ENCODE data around the gene RNF180. TPM values are rescaled to one million over a fixed set of nuclear protein-coding genes. Genes with fewer than 3 reads are reported as not detected.
"Not testable (repeated sequence)": the region's sequence is repeated elsewhere in the genome, so short reads cannot be mapped to it uniquely, and the experiment has no call there.

The RNF180 gene
- polyA plus RNA-seq, 3 donors from 2014 or later = not detected

- not testable (repeated sequence) for H3K27ac Mint-ChIP-seq; H3K36me3 Mint-ChIP-seq; H3K27me3 Mint-ChIP-seq (ENCODE audit: low read depth in 3 of 3); H3K4me3 Mint-ChIP-seq; DNase-seq; H3K4me1 Mint-ChIP-seq
- H3K9me3 Mint-ChIP-seq = peaks cover 18 to 48% (median 33%) of the 10 kb centered on the region in 6 donors
These were observed 241.6 kb downstream of the RNF180 start for GRCh38 chr5:64407103-64407825.

- no peak for DNase-seq
- H3K27me3 Mint-ChIP-seq (ENCODE audit: low read depth in 3 of 3) = no peaks in the 10 kb centered on the region
- peaks cover 11 to 37% (median 17%) of the 10 kb centered on the region in 6 donors for H3K9me3 Mint-ChIP-seq
- no peaks in the 10 kb centered on the region for H3K4me1 Mint-ChIP-seq
- no peaks in the 10 kb centered on the region for H3K36me3 Mint-ChIP-seq
- no peak overlapping the region for H3K27ac Mint-ChIP-seq
- no peak overlapping the region for H3K4me3 Mint-ChIP-seq
These were observed 251.7 kb downstream of the RNF180 start for GRCh38 chr5:64417390-64417789.

- no peaks in the 10 kb centered on the region for H3K4me1 Mint-ChIP-seq
- no peak overlapping the region for H3K4me3 Mint-ChIP-seq
- peaks cover 11 to 36% (median 22%) of the 10 kb centered on the region in 6 donors for H3K9me3 Mint-ChIP-seq
- no peaks in the 10 kb centered on the region for H3K27me3 Mint-ChIP-seq (ENCODE audit: low read depth in 3 of 3)
- no peak overlapping the region for H3K27ac Mint-ChIP-seq
- DNase-seq = no peak
- H3K36me3 Mint-ChIP-seq = no peaks in the 10 kb centered on the region
These were observed 252.4 kb downstream of the RNF180 start for GRCh38 chr5:64418013-64418412.

Other genes starting within 250 kb of the RNF180 start
- gene HTR1A, start 203.4 kb upstream of the RNF180 start, polyA plus RNA-seq = not detected